ENCODE measurements around the gene MACROD2.

DNA sequence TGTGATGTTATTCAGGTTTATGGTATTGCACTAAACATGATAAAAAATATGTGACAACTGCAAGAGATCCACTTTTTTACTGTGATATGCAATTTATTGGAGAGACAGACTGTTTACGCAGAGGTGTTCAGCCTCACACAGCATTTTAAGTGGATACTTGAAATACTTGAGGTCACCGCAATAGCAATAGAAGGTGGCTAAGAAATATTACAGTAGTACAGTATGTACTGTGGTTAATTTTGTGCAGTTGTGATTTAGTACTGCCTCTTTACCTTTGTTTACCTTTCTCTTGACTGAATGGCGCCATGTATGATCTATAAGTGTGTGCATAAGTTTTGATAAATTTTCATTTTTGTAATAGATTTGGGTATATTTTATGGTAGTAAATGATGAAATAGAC, 17.4 kb downstream of the MACROD2 start:
- TF ChIP-seq, protein P1, sequence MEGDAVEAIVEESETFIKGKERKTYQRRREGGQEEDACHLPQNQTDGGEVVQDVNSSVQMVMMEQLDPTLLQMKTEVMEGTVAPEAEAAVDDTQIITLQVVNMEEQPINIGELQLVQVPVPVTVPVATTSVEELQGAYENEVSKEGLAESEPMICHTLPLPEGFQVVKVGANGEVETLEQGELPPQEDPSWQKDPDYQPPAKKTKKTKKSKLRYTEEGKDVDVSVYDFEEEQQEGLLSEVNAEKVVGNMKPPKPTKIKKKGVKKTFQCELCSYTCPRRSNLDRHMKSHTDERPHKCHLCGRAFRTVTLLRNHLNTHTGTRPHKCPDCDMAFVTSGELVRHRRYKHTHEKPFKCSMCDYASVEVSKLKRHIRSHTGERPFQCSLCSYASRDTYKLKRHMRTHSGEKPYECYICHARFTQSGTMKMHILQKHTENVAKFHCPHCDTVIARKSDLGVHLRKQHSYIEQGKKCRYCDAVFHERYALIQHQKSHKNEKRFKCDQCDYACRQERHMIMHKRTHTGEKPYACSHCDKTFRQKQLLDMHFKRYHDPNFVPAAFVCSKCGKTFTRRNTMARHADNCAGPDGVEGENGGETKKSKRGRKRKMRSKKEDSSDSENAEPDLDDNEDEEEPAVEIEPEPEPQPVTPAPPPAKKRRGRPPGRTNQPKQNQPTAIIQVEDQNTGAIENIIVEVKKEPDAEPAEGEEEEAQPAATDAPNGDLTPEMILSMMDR (IDR thresholded peaks at IDR 0.05), result no peak
- no peak for TF ChIP-seq POLR2A (IDR thresholded peaks at IDR 0.05)
